ENCODE results near the gene KCNQ1.

DNA sequence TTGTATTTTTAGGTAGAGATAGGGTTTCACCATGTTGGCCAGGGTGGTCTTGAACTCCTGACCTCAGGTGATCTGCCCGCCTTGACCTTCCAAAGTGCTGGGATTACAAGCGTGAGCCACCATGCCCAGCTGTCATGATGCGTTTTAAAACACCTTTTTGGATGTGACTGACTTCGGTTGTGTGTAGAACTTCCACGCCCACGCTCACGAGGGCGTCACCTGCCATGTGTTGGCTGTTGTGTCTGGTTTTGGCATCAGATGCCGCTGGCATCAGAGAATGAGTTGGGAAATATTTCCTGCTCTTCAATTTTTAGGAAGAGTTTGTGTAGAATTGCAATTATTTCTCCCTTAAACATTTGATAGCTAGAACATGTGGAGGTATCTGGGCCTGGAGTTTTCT lies 109.1 kb downstream of the KCNQ1 start:
- TF ChIP-seq CTCF (IDR thresholded peaks at IDR 0.05), result no peak
- no peak for TF ChIP-seq POLR2A (IDR thresholded peaks at IDR 0.05)

Measured in adrenal gland (tissue), 5 donors.